ENCODE measurements around the gene PHF3. TPM values are rescaled to one million over a fixed set of nuclear protein-coding genes. Genes with fewer than 3 reads are reported as not detected.

Gene PHF3
- total and polyA plus RNA-seq, 2 experiments from 2014 or later = 37.1 to 77.3 TPM

DNA sequence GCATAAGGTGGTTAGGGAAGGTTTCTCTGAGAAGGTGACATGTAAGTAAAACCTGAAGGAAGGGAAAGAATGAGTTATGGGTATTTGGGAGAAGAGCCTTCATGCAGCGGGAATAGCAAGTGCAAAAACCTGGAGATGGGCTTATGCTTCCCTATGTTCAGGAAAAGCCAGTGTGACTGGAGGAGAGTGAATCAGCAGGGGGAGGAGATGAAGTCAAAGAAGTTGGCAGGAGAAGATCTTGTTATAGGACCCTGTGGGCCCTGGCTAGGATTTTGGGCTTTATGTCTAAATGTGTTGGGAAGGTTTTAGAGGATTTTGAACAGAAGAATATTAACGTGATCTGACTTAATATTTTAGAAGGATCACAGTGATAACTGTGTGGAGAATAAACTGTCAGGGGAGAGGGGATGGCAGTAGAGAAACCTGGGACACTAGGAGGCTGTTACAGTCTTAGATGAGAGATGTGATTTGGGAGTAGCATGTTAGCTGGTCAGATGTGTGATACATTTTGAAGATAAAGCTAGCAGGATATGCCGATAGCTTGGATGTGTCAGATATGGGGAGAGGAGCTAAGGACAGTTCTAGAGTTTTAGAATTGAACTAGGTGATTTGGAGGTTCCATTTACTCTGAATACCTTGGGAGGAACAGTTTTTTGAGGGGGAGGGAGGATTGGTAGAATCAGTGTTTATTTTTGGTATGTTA lies 41.0 kb downstream of the PHF3 start (continued):
- TF ChIP-seq, protein P1, sequence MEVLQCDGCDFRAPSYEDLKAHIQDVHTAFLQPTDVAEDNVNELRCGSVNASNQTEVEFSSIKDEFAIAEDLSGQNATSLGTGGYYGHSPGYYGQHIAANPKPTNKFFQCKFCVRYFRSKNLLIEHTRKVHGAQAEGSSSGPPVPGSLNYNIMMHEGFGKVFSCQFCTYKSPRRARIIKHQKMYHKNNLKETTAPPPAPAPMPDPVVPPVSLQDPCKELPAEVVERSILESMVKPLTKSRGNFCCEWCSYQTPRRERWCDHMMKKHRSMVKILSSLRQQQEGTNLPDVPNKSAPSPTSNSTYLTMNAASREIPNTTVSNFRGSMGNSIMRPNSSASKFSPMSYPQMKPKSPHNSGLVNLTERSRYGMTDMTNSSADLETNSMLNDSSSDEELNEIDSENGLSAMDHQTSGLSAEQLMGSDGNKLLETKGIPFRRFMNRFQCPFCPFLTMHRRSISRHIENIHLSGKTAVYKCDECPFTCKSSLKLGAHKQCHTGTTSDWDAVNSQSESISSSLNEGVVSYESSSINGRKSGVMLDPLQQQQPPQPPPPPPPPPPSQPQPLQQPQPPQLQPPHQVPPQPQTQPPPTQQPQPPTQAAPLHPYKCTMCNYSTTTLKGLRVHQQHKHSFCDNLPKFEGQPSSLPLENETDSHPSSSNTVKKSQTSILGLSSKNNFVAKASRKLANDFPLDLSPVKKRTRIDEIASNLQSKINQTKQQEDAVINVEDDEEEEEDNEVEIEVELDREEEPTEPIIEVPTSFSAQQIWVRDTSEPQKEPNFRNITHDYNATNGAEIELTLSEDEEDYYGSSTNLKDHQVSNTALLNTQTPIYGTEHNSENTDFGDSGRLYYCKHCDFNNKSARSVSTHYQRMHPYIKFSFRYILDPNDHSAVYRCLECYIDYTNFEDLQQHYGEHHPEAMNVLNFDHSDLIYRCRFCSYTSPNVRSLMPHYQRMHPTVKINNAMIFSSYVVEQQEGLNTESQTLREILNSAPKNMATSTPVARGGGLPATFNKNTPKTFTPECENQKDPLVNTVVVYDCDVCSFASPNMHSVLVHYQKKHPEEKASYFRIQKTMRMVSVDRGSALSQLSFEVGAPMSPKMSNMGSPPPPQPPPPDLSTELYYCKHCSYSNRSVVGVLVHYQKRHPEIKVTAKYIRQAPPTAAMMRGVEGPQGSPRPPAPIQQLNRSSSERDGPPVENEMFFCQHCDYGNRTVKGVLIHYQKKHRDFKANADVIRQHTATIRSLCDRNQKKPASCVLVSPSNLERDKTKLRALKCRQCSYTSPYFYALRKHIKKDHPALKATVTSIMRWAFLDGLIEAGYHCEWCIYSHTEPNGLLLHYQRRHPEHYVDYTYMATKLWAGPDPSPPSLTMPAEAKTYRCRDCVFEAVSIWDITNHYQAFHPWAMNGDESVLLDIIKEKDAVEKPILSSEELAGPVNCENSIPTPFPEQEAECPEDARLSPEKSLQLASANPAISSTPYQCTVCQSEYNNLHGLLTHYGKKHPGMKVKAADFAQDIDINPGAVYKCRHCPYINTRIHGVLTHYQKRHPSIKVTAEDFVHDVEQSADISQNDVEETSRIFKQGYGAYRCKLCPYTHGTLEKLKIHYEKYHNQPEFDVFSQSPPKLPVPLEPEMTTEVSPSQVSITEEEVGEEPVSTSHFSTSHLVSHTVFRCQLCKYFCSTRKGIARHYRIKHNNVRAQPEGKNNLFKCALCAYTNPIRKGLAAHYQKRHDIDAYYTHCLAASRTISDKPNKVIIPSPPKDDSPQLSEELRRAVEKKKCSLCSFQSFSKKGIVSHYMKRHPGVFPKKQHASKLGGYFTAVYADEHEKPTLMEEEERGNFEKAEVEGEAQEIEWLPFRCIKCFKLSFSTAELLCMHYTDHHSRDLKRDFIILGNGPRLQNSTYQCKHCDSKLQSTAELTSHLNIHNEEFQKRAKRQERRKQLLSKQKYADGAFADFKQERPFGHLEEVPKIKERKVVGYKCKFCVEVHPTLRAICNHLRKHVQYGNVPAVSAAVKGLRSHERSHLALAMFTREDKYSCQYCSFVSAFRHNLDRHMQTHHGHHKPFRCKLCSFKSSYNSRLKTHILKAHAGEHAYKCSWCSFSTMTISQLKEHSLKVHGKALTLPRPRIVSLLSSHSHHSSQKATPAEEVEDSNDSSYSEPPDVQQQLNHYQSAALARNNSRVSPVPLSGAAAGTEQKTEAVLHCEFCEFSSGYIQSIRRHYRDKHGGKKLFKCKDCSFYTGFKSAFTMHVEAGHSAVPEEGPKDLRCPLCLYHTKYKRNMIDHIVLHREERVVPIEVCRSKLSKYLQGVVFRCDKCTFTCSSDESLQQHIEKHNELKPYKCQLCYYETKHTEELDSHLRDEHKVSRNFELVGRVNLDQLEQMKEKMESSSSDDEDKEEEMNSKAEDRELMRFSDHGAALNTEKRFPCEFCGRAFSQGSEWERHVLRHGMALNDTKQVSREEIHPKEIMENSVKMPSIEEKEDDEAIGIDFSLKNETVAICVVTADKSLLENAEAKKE (CRISPR knock-in tag; IDR thresholded peaks at IDR 0.05) = no peak
- TF ChIP-seq STAT1 (IDR thresholded peaks at IDR 0.05; ENCODE audit: unreplicated experiment) (no peak), EZH2phosphoT487 (IDR thresholded peaks at IDR 0.05; ENCODE audit: unreplicated experiment) (no peak)
- TF ChIP-seq, protein P2, sequence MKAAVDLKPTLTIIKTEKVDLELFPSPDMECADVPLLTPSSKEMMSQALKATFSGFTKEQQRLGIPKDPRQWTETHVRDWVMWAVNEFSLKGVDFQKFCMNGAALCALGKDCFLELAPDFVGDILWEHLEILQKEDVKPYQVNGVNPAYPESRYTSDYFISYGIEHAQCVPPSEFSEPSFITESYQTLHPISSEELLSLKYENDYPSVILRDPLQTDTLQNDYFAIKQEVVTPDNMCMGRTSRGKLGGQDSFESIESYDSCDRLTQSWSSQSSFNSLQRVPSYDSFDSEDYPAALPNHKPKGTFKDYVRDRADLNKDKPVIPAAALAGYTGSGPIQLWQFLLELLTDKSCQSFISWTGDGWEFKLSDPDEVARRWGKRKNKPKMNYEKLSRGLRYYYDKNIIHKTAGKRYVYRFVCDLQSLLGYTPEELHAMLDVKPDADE (IDR thresholded peaks at IDR 0.05) = no peak

DNA sequence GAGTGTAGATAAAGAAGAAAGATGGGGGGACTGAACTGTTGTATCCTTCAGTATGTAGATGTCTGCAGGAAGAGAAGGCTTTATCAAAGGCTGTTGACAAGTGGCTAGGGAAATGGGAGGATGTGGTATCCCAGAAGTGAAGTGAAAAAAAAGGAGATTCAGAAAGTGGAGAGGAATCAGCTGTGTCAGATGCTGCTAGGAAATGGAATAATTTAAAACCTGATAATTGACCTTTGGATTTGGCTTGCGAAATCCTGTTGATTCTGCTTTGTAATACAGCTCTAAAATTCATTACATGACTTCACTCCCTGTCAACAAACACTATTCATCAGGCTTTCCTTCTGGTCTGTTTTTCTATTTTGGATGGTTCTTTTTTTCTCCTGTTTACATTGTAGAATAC lies 41.7 kb downstream of the PHF3 start:
- Histone ChIP-seq H3K4me3 (no peak overlapping the region), H2AFZ (no peak overlapping the region), H3K27me3 (ENCODE audit: insufficient read depth) (no peaks in the 10 kb centered on the region), H4K20me1 (replicated peaks; ENCODE audit: insufficient read depth) (peaks cover 27% of the 10 kb centered on the region), H3F3A (replicated peaks; ENCODE audit: low read depth) (no peaks in the 10 kb centered on the region), H3K27ac (ENCODE audit: low read depth) (no peak overlapping the region), H3K4me2 (no peak overlapping the region), H3K9me2 (ENCODE audit: insufficient read depth) (no peaks in the 10 kb centered on the region), H3K4me1 (ENCODE audit: insufficient read depth) (peaks cover 54% of the 10 kb centered on the region), H3K79me2 (replicated peaks; ENCODE audit: insufficient read depth) (peaks cover 100% of the 10 kb centered on the region), H3K36me3 (ENCODE audit: insufficient read depth) (no peaks in the 10 kb centered on the region)
- Mint-ChIP-seq H3K9me3 (no peaks in the 10 kb centered on the region), H3K27ac (no peak overlapping the region), H3K27me3 (ENCODE audit: insufficient read depth, low read depth, poor library complexity) (no peaks in the 10 kb centered on the region), H3K36me3 (ENCODE audit: low read depth) (peaks cover 17% of the 10 kb centered on the region), H3K4me3 (no peak overlapping the region), H3K4me1 (peaks cover 25% of the 10 kb centered on the region)
- TF ChIP-seq, protein P1 (CRISPR knock-in tag; IDR thresholded peaks at IDR 0.05) = no peak
- TF ChIP-seq EZH2phosphoT487 (IDR thresholded peaks at IDR 0.05; ENCODE audit: unreplicated experiment) (no peak), POLR2AphosphoS5 (IDR thresholded peaks at IDR 0.05; ENCODE audit: low read depth) (no peak), EZH2 (IDR thresholded peaks at IDR 0.05; ENCODE audit: low read depth, unreplicated experiment) (no peak)
- TF ChIP-seq, protein P2 (IDR thresholded peaks at IDR 0.05) = no peak
- ATAC-seq (no peak), DNase-seq (ENCODE audit: low spot score) (no peak)
